Stimulated activated naive CD4-positive, alpha-beta T cell treated with Interleukin-2 at 50 U/mL for 16 hours (primary cell): ENCODE measurements around the gene TCL1A.
"Not testable (repeated sequence)": the region's sequence is repeated elsewhere in the genome, so short reads cannot be mapped to it uniquely, and the experiment has no call there.

Experiments used
- DNase-seq: peaks from one replicate; lab custom pipeline; 2025; lab: John Stamatoyannopoulos, UW

Gene TCL1A

GRCh38 chr14:95713596-95714371, at the start of gene TCL1A:
Gene TCL1A (minus strand): TSS chr14:95714125. CDS start chr14:95714066, 59 bp downstream.
- no peak for DNase-seq

- not testable (repeated sequence) for DNase-seq
These were observed 49.1 kb upstream of the TCL1A start for GRCh38 chr14:95763032-95763431.

- no peak for DNase-seq
These were observed 47.5 kb upstream of the TCL1A start for GRCh38 chr14:95761436-95761835.

- DNase-seq = no peak
These were observed 46.7 kb upstream of the TCL1A start for GRCh38 chr14:95760596-95760995.

- DNase-seq = no peak
These were observed 46.0 kb upstream of the TCL1A start for GRCh38 chr14:95759941-95760340.

GRCh38 chr14:95758331-95758730, 44.4 kb upstream of the TCL1A start:
- no peak for DNase-seq

- no peak for DNase-seq
These were observed 42.8 kb upstream of the TCL1A start for GRCh38 chr14:95756751-95757150.

GRCh38 chr14:95756127-95756526, 42.2 kb upstream of the TCL1A start:
- DNase-seq = no peak

GRCh38 chr14:95741781-95742180, 27.9 kb upstream of the TCL1A start:
- no peak for DNase-seq

- DNase-seq = no peak
These were observed 27.1 kb upstream of the TCL1A start for GRCh38 chr14:95741038-95741490.

GRCh38 chr14:95739356-95739755, 25.4 kb upstream of the TCL1A start:
- DNase-seq = no peak

- no peak for DNase-seq
These were observed 19.3 kb upstream of the TCL1A start for GRCh38 chr14:95733212-95733611.

- DNase-seq = no peak
These were observed 16.2 kb upstream of the TCL1A start for GRCh38 chr14:95730126-95730525.

- not testable (repeated sequence) for DNase-seq
These were observed 15.6 kb upstream of the TCL1A start for GRCh38 chr14:95729402-95730028.

- no peak for DNase-seq
These were observed 13.3 kb upstream of the TCL1A start for GRCh38 chr14:95727056-95727700.

- no peak for DNase-seq
These were observed 11.9 kb upstream of the TCL1A start for GRCh38 chr14:95725685-95726336.

GRCh38 chr14:95722525-95723190, 8.7 kb upstream of the TCL1A start:
- DNase-seq = no peak

GRCh38 chr14:95712398-95712797, 1.5 kb downstream of the TCL1A start:
- no peak for DNase-seq

- DNase-seq = no peak
These were observed 2.3 kb downstream of the TCL1A start for GRCh38 chr14:95711476-95712176.

- DNase-seq = no peak
These were observed 3.8 kb downstream of the TCL1A start for GRCh38 chr14:95710106-95710505.

- DNase-seq = no peak
These were observed 6.6 kb downstream of the TCL1A start for GRCh38 chr14:95707327-95707726.
